Measurements from ENCODE around the gene TNPO3. TPM values are rescaled to one million over a fixed set of nuclear protein-coding genes. Genes with fewer than 3 reads are reported as not detected.
A peak's percentile ranks its signal among the peaks of the same experiment; 100 is the strongest.

TNPO3 gene
- total and polyA plus RNA-seq, 10 of the 15 experiments (the other 5 are each of a cell fraction or from before 2014, with no cell fraction given): 17.6 to 91.8 (median 65.9) TPM

DNA sequence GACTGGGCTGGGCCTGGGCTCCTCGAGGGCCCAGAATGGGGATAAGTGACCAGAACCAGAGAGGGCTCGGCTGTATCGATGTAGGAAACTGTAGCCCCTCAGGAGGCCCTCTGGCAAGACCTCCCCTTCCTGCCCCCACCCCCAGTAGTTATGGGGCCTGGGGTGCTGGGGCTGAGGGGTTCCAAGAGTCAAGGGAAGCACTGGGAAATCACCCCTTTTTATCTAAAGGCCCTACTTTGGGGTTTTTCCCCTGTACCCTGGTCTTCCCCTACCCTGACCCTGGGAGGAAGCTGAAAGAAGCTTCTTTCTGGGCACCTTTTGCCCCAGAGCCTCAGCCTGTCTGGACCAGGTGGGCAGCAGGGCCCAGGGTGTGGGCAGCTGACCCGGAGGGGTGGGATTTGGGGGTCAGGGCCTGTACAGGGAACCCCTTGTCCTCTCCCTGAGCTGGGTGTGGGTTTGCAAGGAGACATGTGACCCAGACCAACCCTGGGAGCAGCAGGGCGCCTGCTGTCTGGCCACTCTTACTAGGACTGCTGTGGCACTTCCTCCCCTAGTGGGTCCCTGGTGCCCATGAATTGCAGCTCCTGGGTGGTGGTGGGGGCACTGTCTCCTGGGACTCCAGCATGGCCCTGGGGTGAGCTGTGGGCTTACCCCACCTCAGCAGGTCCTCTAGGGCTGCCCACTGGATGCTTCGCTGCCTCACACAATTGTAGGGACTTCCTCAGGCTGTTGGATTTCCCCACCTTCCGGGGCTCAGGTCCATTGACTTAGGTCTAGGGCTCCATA, 115.6 kb downstream of the TNPO3 start (continued):
- no peak; the same call in 1 of the 2 replicates for TF ChIP-seq HDGF (IDR thresholded peaks at IDR 0.05)
- no peak for TF ChIP-seq FOXK2 (IDR thresholded peaks at IDR 0.05)
- TF ChIP-seq RELA (IDR thresholded peaks at IDR 0.05; ENCODE audit: borderline replicate concordance, partially characterized antibody): peak; percentile 73
- peak; percentile 20; the same call in 1 of the 2 replicates for TF ChIP-seq BCL11A (IDR thresholded peaks at IDR 0.05; ENCODE audit: low read depth, low read length)
- TF ChIP-seq YY1 (IDR thresholded peaks at IDR 0.05; ENCODE audit: low read depth, low read length): peak; percentile 23; the same call in 1 of the 2 replicates
- TF ChIP-seq RAD51 (IDR thresholded peaks at IDR 0.05): peak; percentile 46; the same call in 1 of the 2 replicates
- peak; percentile 53; the same call in 1 of the 2 replicates for TF ChIP-seq TCF12 (IDR thresholded peaks at IDR 0.05; ENCODE audit: low read depth, low read length)
- peak; percentile 75; the same call in 1 of the 2 replicates for TF ChIP-seq ZBED1 (IDR thresholded peaks at IDR 0.05; ENCODE audit: borderline replicate concordance)
- no peak for TF ChIP-seq NFYA (IDR thresholded peaks at IDR 0.05; ENCODE audit: borderline replicate concordance, low read depth, low read length)
- no peak for TF ChIP-seq CREM (IDR thresholded peaks at IDR 0.05; ENCODE audit: low read depth)
- TF ChIP-seq SMAD1 (IDR thresholded peaks at IDR 0.05; ENCODE audit: low read depth, partially characterized antibody): no peak
- no peak for TF ChIP-seq KAT2A (conservative IDR thresholded peaks at IDR 0.05; ENCODE audit: control insufficient read depth, low read depth, low read length)
- TF ChIP-seq JUNB (IDR thresholded peaks at IDR 0.05): no peak
- TF ChIP-seq KDM1A (IDR thresholded peaks at IDR 0.05; ENCODE audit: borderline replicate concordance): no peak
- TF ChIP-seq POLR2AphosphoS5 (IDR thresholded peaks at IDR 0.05; ENCODE audit: low read length): peak; percentile 76
- TF ChIP-seq IKZF2 (IDR thresholded peaks at IDR 0.05): peak in 1 of 2 experiments; percentile 52; a peak in 2 of 4 replicates
- no peak for TF ChIP-seq E2F4 (IDR thresholded peaks at IDR 0.05; ENCODE audit: low read depth, low read length)
- no peak for TF ChIP-seq ZNF207 (IDR thresholded peaks at IDR 0.05; ENCODE audit: borderline replicate concordance)
- no peak for TF ChIP-seq RAD21 (IDR thresholded peaks at IDR 0.05; ENCODE audit: insufficient read depth, low read depth, low read length)
- TF ChIP-seq, protein P1, sequence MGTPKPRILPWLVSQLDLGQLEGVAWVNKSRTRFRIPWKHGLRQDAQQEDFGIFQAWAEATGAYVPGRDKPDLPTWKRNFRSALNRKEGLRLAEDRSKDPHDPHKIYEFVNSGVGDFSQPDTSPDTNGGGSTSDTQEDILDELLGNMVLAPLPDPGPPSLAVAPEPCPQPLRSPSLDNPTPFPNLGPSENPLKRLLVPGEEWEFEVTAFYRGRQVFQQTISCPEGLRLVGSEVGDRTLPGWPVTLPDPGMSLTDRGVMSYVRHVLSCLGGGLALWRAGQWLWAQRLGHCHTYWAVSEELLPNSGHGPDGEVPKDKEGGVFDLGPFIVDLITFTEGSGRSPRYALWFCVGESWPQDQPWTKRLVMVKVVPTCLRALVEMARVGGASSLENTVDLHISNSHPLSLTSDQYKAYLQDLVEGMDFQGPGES (IDR thresholded peaks at IDR 0.05): no peak
- TF ChIP-seq RUNX3 (IDR thresholded peaks at IDR 0.05; ENCODE audit: low read length): no peak
- peak; percentile 42; the same call in 1 of the 2 replicates for TF ChIP-seq POLR2A (IDR thresholded peaks at IDR 0.05; ENCODE audit: low read depth, low read length)
- TF ChIP-seq, protein P2, sequence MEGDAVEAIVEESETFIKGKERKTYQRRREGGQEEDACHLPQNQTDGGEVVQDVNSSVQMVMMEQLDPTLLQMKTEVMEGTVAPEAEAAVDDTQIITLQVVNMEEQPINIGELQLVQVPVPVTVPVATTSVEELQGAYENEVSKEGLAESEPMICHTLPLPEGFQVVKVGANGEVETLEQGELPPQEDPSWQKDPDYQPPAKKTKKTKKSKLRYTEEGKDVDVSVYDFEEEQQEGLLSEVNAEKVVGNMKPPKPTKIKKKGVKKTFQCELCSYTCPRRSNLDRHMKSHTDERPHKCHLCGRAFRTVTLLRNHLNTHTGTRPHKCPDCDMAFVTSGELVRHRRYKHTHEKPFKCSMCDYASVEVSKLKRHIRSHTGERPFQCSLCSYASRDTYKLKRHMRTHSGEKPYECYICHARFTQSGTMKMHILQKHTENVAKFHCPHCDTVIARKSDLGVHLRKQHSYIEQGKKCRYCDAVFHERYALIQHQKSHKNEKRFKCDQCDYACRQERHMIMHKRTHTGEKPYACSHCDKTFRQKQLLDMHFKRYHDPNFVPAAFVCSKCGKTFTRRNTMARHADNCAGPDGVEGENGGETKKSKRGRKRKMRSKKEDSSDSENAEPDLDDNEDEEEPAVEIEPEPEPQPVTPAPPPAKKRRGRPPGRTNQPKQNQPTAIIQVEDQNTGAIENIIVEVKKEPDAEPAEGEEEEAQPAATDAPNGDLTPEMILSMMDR (IDR thresholded peaks at IDR 0.05 in 2 of 3, conservative IDR thresholded peaks at IDR 0.05 in 1 of 3; ENCODE audit: control insufficient read depth in 2 of 3, extremely low read depth in 1 of 3, insufficient read depth in 1 of 3, low read depth in 3 of 3, low read length in 3 of 3): no peak
- no peak for TF ChIP-seq NKRF (conservative IDR thresholded peaks at IDR 0.05)
- TF ChIP-seq BACH1 (IDR thresholded peaks at IDR 0.05; ENCODE audit: borderline replicate concordance): peak; percentile 48; the same call in 1 of the 2 replicates
- no peak for TF ChIP-seq NRF1 (conservative IDR thresholded peaks at IDR 0.05; ENCODE audit: low read depth, low read length)
- peak; percentile 29; the same call in 1 of the 2 replicates for TF ChIP-seq SMARCA5 (IDR thresholded peaks at IDR 0.05)
